Large intestine (tissue), 3 donors: Measurements from ENCODE around the gene ARID1A. TPM values are rescaled to one million over a fixed set of nuclear protein-coding genes. Genes with fewer than 3 reads are reported as not detected.
"Not testable (repeated sequence)": the region's sequence is repeated elsewhere in the genome, so short reads cannot be mapped to it uniquely, and the experiment has no call there.

ENCODE experiments used
- DNase-seq, 2 donors: peaks; one replicate each; pipeline versions ENCODE4 v3.0.0 to v3.0.0-alpha.2; 2013
- H3K27ac ChIP-seq: one replicate; pipeline ENCODE4 v1.5.1; 2013; ENCODE audit warnings: low read length
- H3K27me3 ChIP-seq: 2 replicates; pipeline ENCODE4 v1.6.1; 2013; ENCODE audit warnings: low read length; ENCODE audit not compliant: control insufficient read depth, insufficient read depth
- H3K36me3 ChIP-seq: 2 replicates; pipeline ENCODE4 v1.6.1; 2013; ENCODE audit warnings: low read length; ENCODE audit not compliant: control insufficient read depth, insufficient read depth
- H3K4me1 ChIP-seq: one replicate; pipeline ENCODE4 v1.6.1; 2013; ENCODE audit warnings: low read length; ENCODE audit not compliant: control insufficient read depth, insufficient read depth
- H3K4me3 ChIP-seq: one replicate; pipeline ENCODE4 v1.5.1; 2013; ENCODE audit warnings: low read length
- H3K9me3 ChIP-seq: one replicate; pipeline ENCODE4 v1.6.1; 2013; ENCODE audit warnings: mild to moderate bottlenecking, low read depth, low read length, moderate library complexity; ENCODE audit not compliant: control insufficient read depth
- WGBS: methylation state at CpG from one replicate; pipeline ENCODE4 v1.1.5; 2013; ENCODE audit warnings: low lambda C conversion rate; ENCODE audit not compliant: insufficient coverage; 5-methylcytosine and 5-hydroxymethylcytosine counted together
- polyA plus RNA-seq: library from polyadenylated mRNA; unstranded; fragments of 120-200 nt; gene quantifications from one replicate; pipeline ENCODE4 v1.2.1, GENCODE V29; 2013

ARID1A gene
- polyA plus RNA-seq, 1 donor: 64.2 TPM

DNA sequence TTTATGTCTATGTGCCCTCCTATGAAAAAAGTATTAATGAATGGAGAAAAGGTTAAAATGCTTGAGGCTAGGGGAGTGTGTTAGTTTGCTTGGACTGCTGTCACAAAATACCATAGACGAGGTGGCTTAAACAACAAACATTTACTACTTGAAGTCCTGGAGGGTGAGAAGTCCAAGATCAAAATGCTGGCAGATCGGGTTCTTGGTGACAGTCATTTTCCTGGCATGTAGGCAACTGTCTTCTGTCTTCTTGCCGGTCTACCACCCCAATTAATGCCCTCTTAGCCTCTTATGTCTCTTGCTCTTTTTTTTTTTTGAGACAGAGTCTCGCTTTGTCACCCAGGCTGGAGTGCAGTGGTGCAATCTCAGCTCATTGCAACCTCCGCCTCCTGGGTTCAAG lies 15.0 kb downstream of the ARID1A start:
- peaks cover 12% of the 10 kb centered on the region for H3K4me1 ChIP-seq
- no CpG with 5 or more reads among the region's 5 CpGs for WGBS
- peaks cover 22% of the 10 kb centered on the region for H3K36me3 ChIP-seq
- DNase-seq: no peak
- no peaks in the 10 kb centered on the region for H3K27me3 ChIP-seq
- no peak overlapping the region for H3K4me3 ChIP-seq
- no peak overlapping the region for H3K27ac ChIP-seq
- H3K9me3 ChIP-seq: no peaks in the 10 kb centered on the region

DNA sequence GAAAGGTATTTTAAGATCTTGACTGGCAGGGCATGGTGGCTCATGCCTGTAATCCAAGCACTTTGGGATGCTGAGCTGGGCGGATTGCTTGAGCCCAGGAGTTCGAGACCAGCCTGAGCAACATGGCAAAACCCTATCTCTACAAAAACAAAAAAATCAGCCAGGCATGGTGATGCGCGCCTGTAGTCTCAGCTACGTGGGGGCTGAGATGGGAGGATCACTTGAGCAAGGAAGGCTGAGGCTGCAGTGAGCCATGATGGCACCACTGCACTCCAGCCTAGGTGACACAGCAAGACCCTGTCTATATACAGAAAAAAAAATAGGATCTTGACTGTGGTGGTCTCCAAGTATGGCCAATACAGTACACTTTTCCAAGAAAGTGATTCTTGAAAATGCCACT lies 16.0 kb downstream of the ARID1A start:
- whole genome bisulfite sequencing: 100% methylated on average over 2 of the region's 5 CpGs
- no peak for DNase-seq
- H3K9me3 ChIP-seq: no peaks in the 10 kb centered on the region
- peaks cover 22% of the 10 kb centered on the region for H3K36me3 ChIP-seq
- H3K4me1 ChIP-seq: peaks cover 2% of the 10 kb centered on the region
- H3K27me3 ChIP-seq: no peaks in the 10 kb centered on the region
- H3K4me3 ChIP-seq: no peak overlapping the region
- H3K27ac ChIP-seq: no peak overlapping the region

DNA sequence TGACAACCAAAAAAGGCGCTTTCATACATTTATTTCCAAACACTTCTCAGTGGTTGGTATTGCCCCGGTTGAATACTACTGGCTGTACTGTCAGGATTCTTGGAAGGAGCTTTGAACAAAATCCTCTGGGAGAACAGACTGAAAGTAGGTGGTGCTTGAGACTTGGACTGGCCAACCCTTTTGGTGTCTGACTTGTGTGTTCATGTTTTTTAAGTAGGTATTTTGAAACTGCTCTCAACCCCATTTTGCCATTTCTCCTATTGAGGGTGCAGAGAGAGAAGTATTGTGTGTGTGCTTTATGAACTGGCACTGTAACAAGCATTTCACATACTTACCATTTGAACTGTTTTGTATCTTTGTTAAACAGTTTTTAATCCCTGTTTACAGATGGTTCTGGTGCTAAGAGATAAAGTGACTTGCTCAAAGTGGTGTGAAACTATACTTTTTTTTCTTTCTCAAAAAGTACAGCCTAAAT lies 21.2 kb downstream of the ARID1A start:
- WGBS: no CpG with 5 or more reads among the region's 2 CpGs
- H3K9me3 ChIP-seq: no peaks in the 10 kb centered on the region
- no peak for DNase-seq
- no peak overlapping the region for H3K27ac ChIP-seq
- no peak overlapping the region for H3K4me3 ChIP-seq
- no peaks in the 10 kb centered on the region for H3K27me3 ChIP-seq
- peaks cover 13% of the 10 kb centered on the region for H3K36me3 ChIP-seq
- H3K4me1 ChIP-seq: peaks cover 3% of the 10 kb centered on the region

DNA sequence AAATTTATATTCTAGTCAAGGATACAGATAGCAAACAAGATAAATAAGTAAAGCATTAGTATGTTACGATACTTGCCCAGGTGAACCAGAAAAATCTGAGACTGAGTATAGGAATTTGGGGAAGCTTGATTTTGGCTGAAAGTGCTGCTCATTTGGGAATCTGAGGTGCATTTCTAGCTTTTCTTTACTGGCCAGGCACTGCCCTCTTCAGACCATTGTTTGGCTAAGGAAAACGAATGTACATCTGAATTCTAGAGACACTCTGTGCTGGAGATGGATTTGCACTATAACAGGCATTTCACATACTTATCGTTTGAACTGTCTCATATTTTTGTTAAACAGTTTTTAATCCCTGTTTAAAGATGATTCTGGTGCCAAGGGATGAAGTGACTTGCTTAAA lies 23.4 kb downstream of the ARID1A start:
- no peak for DNase-seq
- Histone ChIP-seq H3K36me3 (peaks cover 2% of the 10 kb centered on the region), H3K4me1 (peaks cover 19% of the 10 kb centered on the region), H3K9me3 (no peaks in the 10 kb centered on the region), H3K27me3 (no peaks in the 10 kb centered on the region), H3K27ac (no peak overlapping the region), H3K4me3 (no peak overlapping the region)
- 57% methylated on average over 1 of the region's 3 CpGs for WGBS

DNA sequence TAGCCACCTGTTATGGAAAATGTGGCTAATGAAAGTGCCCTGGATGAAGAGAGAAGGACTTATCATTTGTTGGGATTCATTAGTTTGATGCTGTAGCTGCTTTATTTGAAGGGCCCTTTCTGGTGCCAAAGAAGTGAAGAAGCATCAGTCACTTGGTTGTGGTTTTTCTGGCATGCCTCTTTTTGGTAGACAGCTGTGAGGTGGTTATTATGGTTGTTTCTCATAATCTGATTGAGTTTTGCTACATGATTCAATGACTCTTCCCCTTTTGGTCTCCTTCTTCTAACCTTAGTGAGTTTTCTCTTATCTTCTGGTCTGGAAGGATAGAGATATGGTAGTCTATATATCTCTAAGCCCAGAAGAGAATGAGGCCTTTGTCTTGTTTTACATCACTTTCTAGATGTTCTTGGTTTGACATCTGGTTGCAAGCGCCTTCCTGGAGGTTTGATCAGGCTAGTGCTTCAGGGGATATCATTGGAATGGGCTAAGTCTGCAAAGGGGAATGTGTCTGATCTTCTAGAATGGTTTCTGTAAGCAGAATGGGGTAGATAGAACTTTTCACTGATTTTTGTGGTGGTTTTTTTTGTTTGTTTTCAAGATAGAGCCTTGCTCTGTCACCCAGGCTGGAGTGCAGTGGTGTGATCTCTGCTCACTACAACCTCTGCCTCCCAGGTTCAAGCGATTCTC lies 26.0 kb downstream of the ARID1A start:
- H3K4me1 ChIP-seq: peaks cover 25% of the 10 kb centered on the region
- no peaks in the 10 kb centered on the region for H3K27me3 ChIP-seq
- no peaks in the 10 kb centered on the region for H3K36me3 ChIP-seq
- H3K4me3 ChIP-seq: no peak overlapping the region
- H3K9me3 ChIP-seq: no peaks in the 10 kb centered on the region
- H3K27ac ChIP-seq: no peak overlapping the region
- DNase-seq: no peak
- no CpG with 5 or more reads among the region's 2 CpGs for WGBS

DNA sequence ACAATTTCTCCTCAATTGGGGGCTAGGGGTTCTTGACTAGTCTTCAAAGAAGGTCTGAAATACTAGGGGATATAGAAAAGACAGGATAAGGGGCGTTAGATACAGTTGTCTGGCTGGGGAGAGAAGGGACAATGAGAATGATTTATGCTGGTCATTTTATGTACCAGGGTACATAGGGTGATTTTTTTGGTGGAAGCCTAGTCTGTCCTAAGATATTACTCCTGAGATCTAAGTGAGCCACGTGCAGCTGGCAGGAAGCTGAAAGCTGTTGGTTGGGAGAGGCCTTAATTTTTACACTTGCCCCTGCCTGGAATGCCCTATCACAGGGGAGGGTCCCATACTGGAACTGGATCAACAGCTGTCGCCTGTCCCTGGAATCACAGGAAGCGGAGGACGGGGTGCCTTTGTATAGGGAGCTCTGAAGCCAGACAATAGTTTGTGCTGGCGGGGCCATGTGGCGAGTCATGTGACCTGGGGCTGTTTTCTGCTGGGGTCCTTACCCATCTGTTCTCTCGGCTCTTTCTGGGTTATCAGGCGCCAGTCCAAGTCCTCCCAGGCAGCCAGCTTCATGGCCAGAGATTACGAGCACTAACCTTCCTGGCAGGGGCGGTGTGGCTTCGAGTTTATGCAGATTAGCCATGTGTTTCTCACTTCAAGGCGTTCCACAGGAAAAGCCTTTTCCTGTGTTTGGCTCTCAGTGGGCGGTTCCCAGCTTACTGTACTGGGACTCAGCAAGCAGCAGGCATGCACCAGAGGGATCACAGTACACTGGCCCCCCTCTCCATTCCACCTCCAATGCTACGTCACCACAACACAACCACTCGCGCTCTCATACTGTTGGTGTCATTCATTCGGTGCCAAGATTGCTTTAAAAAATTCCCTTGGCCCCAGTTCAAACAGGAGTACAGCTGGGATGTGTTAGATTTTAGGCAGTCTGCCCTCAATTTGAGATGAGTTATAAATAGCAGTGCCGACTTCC lies 27.5 kb downstream of the ARID1A start:
- Histone ChIP-seq H3K27ac (peak overlapping the region; percentile 65), H3K4me1 (peaks cover 30% of the 10 kb centered on the region), H3K9me3 (no peaks in the 10 kb centered on the region), H3K4me3 (no peak overlapping the region), H3K27me3 (no peaks in the 10 kb centered on the region), H3K36me3 (no peaks in the 10 kb centered on the region)
- WGBS: no CpG with 5 or more reads among the region's 19 CpGs
- peak; percentile 92 to 96 for DNase-seq

DNA sequence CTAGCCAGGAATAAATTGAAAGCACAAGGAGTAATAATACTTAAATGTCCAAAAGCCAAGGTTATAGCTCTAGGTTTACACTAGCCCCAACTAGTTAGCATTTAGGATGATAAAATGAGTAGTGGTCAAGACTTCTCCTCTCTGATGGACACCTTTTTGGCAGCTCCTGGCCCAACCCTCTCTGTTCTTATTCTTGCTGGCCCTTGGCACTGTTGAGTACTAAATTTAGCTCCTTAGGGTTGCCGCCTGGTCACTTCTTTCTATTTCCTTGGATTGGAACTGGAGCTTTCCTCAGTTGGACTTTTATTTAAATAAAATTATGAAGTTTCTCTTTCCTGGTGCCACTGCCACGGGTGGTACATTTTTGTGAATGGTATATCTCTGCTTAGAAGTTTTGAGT lies 28.3 kb downstream of the ARID1A start:
- no peaks in the 10 kb centered on the region for H3K9me3 ChIP-seq
- peak overlapping the region; percentile 65 for H3K27ac ChIP-seq
- peaks cover 30% of the 10 kb centered on the region for H3K4me1 ChIP-seq
- no peak overlapping the region for H3K4me3 ChIP-seq
- no peak for DNase-seq
- WGBS: no CpG with 5 or more reads among the region's 2 CpGs
- H3K27me3 ChIP-seq: no peaks in the 10 kb centered on the region
- H3K36me3 ChIP-seq: no peaks in the 10 kb centered on the region

DNA sequence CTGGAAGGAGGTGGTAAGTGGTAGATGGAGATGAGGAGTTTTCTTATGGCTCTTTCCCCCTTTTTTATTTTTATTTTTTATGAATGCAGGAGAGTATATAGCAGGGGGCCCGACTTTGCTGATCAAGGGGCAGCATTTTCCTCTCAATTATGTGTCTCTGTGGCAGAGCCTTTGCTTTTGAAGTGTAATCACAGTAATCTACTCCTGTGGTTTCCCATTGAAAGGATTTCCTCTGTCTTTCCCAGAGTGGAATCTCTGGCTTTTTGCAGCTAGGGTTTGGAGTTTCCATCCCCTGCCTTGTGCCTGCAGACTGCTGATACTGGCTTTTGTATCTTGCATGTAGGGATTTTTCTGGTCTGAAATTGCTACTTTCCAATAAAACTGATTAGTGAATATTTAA lies 29.1 kb downstream of the ARID1A start:
- peaks cover 5% of the 10 kb centered on the region for H3K36me3 ChIP-seq
- no peaks in the 10 kb centered on the region for H3K9me3 ChIP-seq
- no peaks in the 10 kb centered on the region for H3K27me3 ChIP-seq
- no CpG with 5 or more reads among the region's 1 CpG for WGBS
- H3K4me1 ChIP-seq: peaks cover 30% of the 10 kb centered on the region
- no peak for DNase-seq
- no peak overlapping the region for H3K4me3 ChIP-seq
- H3K27ac ChIP-seq: no peak overlapping the region

DNA sequence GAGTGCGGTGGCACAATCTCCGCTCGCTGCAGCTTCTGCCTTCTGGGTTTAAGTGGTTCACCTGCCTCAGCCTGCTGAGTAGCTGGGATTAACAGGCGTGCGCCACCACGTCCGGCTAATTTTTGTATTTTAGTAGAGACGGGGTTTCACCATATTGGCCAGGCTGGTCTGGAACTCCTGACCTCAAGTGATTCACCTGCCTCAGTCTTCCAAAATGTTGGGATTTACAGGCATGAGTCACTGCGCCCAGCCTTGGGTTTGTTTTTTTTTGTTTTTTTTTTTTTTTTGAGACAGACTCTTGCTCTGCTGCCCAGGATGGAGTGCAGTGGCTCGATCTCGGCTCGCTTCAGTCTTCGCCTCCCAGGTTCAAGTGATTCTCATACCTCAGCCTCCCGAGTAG lies 30.1 kb downstream of the ARID1A start:
- not testable (repeated sequence) for H3K9me3 ChIP-seq, H3K27me3 ChIP-seq, H3K27ac ChIP-seq, DNase-seq, H3K4me3 ChIP-seq
- H3K4me1 ChIP-seq: peaks cover 26% of the 10 kb centered on the region
- WGBS: 100% methylated on average over 1 of the region's 14 CpGs
- peaks cover 11% of the 10 kb centered on the region for H3K36me3 ChIP-seq

DNA sequence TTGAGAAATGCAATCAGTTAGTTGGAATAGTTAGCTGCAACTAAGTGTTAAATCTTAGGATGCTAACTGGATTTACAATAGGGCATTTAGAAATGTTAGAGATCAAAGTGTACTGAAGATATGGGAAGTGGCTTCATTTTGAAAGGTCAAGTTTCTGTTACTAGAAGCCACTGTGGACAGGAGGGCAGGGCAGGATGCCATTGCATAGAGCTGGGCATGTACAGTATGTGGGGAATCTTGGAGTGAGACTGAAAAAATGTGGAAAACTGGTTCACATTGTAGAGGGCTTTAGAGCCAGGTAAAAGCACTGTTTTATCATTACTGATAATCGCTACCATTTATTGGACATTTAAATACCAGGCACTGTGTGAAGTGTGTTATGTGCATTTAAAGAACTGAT lies 31.0 kb downstream of the ARID1A start:
- H3K4me1 ChIP-seq: peaks cover 26% of the 10 kb centered on the region
- H3K4me3 ChIP-seq: no peak overlapping the region
- H3K27ac ChIP-seq: no peak overlapping the region
- no peaks in the 10 kb centered on the region for H3K9me3 ChIP-seq
- H3K27me3 ChIP-seq: no peaks in the 10 kb centered on the region
- WGBS: no CpG with 5 or more reads among the region's 1 CpG
- H3K36me3 ChIP-seq: peaks cover 20% of the 10 kb centered on the region
- DNase-seq: no peak
